HG02943 (cell line): ENCODE measurements around the gene NPBWR2.
"Not testable (repeated sequence)": the region's sequence is repeated elsewhere in the genome, so short reads cannot be mapped to it uniquely, and the experiment has no call there.

Experiments
- ATAC-seq: cut with Tn5 transposase; IDR thresholded peaks from one replicate; pipeline ENCODE4 v1.9.1; 2021; ENCODE audit warnings: mild to moderate bottlenecking, low read depth, moderate library complexity; ENCODE audit not compliant: unreplicated experiment

Gene NPBWR2

DNA sequence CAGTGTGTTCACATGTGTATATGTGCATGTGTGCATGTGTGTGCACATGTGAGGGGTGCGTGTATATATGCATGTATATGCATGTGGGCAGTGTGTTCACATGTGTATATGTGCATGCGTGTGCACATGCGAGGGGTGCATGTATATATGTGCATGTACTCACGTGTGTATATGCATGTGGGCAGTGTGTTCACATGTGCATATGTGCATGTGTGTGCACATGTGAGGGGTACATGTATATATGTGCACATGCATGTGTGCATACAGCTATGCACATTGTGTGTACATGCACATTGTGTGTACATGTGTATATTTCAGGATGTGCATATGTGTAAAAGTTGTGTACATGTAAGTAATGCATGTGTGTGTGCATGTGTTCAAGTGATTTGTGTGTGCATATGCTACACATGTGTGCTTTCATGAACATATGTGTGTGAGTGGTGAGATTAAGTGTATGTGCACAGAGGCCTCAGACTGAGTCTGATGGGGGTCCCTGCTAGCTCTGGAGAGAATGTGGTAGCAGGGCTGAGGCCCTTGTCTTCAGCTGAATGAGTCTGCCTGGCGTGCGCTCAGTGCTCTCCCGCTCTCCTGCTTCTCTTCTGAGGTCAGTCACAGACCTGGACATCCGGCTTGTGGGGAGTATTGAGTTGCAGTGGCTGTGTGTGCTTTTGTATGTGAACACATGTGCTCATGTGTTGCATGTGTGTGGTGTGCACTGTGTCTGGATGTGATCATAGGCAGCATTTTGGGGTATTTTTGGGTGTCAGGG lies 37.0 kb upstream of the NPBWR2 start:
- ATAC-seq: no peak

- no peak for ATAC-seq
These were observed 35.8 kb upstream of the NPBWR2 start for GRCh38 chr20:64143018-64143801.

DNA sequence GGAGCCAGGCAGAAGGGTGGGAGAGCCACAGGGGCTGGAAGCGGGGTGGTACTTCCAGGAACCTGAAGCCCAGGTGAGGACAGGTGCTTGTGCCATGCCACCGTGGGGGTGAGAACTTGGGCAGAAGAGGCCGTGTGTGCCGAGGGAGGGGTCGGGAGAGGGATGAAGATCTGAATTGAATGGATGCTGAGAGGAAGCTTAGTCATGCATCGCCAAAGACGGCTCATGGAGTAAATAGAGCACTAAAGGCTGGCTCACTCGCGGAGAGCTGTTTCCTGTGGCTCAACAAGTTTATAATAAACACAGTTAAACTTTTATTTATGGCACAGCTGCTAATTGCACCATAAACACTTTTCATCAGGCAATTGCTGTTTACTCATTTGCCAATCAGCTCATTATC lies 35.2 kb upstream of the NPBWR2 start:
- ATAC-seq: no peak

GRCh38 chr20:64140956-64141355 lies 33.6 kb upstream of the NPBWR2 start:
- no peak for ATAC-seq

GRCh38 chr20:64140061-64140931 lies 32.9 kb upstream of the NPBWR2 start:
- no peak for ATAC-seq

DNA sequence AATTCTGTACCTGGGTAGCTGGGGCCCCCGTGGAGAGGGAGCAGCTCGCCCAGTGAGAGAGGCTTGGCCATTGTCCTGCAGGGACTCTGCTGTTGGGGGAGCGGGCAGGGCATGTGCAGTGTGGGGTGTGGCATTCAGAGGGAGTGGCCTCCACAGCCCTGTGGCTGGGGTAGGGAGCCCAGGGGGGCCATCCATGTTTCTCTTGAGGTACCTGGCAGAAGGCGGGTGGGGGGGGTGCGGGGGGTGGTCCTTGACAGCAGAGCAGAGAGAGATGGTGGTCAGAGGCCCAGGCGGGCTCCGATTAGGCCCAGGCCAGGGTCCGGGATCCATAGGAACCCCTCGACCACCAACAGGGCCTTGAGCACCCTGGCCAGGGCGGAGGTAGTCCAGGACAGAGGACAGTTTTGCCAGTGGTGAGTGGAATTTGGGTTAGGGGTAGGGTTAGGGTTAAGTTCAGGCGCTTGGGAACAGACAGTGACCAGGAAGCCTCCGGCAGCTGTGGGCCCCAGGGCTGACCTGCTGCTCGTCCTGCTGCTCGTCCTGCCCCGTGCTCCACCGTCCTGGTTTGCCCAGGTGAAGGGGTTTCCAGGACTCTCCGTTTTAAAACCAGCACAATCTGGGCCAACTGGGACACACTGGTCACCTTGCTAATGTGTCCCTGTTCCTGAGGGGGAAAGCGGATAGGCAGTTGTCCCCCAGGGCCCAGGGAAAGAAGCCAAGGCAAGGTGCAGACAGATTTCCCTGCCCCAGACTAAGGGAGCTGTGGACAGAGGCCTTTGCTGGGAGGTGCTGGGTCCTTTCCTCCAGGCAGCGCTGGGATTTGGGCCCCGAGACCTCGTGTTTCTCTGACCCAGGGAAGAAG lies 32.1 kb upstream of the NPBWR2 start:
- no peak for ATAC-seq

DNA sequence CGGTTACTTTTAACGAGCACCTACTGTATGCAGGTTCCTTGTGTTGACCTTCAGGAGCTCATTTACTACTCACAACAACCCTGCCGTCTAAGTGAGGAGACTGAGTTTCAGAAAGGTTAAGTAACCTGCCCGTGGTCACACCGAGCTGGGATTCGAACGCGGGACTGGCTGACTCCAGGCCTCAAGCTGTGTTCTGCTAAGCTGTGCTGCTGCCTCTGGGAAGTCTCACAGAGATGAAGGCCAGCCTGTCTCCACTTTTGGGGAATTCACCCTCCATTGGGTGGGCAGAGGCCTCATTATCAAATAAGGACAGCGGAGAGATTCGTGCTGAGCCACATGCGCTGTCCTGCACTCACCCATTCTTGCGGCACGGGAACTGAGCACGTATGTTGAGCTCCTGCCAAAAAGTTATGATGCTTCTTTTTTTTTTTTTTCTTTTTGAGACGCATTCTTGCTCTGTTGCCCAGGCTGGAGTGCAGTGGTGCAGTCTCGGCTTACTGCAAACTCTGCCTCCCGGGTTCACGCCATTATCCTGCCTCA lies 31.0 kb upstream of the NPBWR2 start:
- no peak for ATAC-seq

DNA sequence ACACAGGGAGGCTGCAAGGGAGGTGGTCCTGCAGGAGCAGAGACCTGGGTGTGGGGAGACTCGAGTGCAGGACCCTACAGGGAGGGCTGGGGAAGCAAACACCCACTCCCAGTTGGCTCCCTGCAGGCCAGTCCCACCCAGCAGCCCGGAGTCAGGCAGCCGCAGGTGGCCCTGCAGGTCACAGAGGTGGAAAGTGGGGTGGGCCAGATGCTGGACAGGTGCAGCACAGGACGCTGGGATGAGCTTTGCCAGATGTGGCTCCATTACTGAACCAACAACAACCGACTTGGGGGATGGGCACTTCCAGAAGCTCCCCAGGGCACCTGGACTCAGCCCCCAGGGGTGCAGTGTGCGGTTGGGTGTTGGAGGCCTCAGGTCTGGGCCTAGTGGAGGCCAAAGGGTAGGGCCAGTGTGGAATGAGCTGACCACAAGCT lies 30.2 kb upstream of the NPBWR2 start:
- ATAC-seq: no peak

DNA sequence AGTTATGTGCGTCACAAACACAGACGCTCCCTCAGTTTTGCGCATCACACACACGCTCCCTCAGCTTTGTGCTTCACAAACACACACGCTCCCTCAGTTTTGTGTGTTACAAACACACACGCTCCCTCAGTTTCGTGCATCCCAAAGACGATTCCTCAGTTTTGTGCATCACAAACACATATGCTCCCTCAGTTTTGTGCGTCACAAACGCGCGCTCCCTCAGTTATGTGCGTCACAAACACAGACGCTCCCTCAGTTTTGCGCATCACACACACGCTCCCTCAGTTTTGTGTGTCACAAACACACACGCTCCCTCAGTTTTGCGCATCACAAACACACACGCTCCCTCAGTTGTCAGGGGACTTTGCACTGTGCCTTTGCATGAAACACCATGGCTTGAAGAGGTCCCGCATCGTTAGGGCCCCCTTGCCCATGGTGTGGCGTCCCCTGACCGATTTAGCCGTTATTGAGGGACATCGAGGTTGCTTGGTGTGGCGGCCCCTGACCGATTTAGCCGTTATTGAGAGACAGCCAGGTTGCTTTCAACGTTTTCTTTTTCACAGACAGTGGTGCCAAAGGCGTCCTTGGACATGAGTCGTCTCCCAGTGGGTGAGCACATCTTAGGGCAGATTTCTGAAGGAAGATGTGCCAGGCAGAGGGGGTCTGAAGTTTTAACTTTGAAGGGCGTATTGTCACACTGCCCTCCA lies 28.8 kb upstream of the NPBWR2 start:
- no peak for ATAC-seq

DNA sequence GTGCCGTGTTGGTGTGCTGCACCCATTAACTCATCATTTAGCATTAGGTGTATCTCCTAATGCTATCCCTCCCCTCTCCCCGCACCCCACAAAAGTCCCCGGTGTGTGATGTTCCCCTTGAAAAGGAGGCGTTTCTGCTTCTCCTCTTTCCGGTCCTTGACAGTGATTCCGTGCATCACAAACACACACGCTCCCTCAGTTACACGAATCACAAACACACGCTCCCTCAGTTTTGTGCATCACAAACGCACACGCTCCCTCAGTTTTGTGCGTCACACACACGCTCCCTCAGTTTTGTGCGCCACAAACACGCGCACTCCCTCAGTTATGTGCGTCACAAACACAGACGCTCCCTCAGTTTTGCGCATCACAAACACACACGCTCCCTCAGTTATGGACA lies 27.4 kb upstream of the NPBWR2 start:
- ATAC-seq: not testable (repeated sequence)

- ATAC-seq: no peak
These were observed 26.6 kb upstream of the NPBWR2 start for GRCh38 chr20:64133951-64134407.

DNA sequence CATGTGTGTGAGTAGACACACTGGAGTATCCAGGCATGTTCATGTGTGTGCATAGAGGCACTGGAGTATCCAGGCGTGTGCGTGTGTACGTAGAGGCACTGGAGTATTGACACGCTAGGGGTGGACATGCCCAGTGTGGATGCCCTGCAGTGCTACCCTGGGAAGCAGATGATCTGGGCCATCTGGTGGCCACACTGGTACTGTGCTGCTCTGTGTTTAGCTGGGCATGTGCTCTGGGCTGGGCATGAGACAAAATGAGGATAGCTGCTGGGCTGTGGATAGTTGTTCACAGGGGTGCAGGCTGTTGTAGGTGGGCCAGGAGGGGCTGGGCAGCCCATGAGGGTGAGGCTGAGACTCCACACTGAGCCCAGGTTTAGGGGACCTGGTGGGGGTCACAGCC lies 24.0 kb upstream of the NPBWR2 start:
- no peak for ATAC-seq

DNA sequence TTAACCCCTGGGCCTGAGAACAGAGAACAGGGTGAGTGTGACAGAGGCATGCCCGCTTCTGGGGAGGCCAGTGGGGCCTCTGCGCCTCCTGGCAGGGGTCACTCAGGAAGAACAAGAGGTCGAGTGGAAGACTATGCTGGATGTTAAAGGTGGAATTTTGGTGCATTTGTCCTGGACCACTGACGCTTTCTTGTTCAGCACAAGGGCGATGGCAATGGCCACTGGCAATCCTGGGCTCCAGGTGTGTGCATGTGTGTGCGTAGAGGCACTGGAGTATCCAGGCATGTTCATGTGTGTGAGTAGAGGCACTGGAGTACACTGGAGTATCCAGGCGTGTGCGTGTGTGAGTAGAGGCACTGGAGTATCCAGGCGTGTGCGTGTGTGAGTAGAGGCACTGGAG lies 23.5 kb upstream of the NPBWR2 start:
- ATAC-seq: no peak

DNA sequence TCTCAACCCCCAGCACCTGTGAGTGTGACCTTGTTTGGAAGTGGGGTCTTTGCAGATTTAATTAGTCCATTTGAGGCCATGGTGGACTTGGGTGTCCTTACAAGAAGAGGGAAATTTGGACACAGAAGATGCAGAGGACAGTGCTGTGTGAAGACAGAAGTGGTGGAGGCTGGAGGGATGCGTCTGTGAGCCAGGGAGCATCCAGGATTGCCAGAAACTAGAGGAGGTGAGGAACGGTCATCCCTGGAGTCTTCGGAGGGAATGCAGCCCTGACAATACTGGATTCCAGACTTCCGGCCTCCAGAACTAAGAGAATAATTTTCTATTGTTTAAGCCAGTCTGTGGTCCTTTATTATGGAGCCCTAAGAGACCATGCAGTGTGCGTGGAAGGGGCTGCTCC lies 22.9 kb upstream of the NPBWR2 start:
- no peak for ATAC-seq

GRCh38 chr20:64129146-64129782 lies 21.9 kb upstream of the NPBWR2 start:
- ATAC-seq: no peak

DNA sequence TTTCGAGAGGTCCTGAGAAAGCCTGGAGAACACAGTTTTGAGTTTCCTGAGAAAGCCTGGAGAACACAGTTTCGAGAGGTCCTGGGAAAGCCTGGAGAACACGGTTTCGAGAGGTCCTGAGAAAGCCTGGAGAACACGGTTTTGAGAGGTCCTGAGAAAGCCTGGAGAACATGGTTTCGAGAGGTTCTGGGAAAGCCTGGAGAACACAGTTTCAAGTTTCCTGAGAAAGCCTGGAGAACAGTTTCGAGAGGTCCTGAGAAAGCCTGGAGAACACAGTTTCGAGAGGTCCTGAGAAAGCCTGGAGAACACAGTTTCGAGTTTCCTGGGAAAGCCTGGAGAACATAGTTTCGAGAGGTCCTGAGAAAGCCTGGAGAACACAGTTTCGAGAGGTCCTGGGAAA lies 16.2 kb upstream of the NPBWR2 start:
- ATAC-seq: not testable (repeated sequence)

DNA sequence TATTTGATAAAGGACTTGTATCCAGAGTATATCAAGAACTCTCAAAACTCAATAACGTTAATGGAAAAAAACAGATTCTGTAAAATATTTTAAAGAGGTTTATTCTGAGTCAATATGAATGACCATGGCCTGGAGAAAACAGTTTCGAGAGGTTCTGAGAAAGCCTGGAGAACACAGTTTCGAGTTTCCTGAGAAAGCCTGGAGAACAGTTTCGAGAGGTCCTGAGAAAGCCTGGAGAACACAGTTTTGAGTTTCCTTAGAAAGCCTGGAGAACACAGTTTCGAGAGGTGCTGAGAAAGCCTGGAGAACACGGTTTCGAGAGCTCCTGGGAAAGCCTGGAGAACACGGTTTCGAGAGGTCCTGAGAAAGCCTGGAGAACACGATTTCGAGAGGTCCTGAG lies 15.6 kb upstream of the NPBWR2 start:
- ATAC-seq: not testable (repeated sequence)

GRCh38 chr20:64121586-64121985 lies 14.2 kb upstream of the NPBWR2 start:
- ATAC-seq: no peak
